ENCODE measurements around the gene RBPJL. TPM values are rescaled to one million over a fixed set of nuclear protein-coding genes. Genes with fewer than 3 reads are reported as not detected.
"Not testable (repeated sequence)": the region's sequence is repeated elsewhere in the genome, so short reads cannot be mapped to it uniquely, and the experiment has no call there.

The RBPJL gene
- total RNA-seq, 4 donors from 2014 or later = not detected

DNA sequence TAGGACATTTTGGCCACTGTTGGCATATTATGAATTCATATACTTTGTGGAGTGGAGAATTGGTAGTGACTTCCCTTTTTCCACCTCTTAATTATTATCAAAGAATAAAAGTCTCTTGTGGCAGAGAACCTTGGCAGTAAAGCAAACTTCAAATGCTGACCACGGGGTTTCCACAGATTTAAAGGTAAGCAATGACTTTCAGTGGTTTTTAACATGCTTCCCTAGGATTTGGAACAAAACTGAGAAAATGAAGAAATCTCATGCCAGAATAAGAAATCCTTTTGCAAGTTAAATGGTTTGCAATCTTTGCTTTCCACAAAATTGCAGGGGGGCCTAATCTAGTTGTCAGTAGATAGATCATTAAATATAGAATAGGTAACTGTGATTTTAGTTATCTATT lies 43.6 kb downstream of the RBPJL start:
- H3K4me1 ChIP-seq = peaks cover 6 to 38% (median 21%) of the 10 kb centered on the region in 4 donors
- no peaks in the 10 kb centered on the region for H3K27me3 ChIP-seq
- in situ Hi-C loops (cut with MboI; ENCODE audit: low pct_ligation_motif_present in 1 of 4, low pct_unique_long_range_greater_than_20kb in 1 of 4, low sequenced_read_pairs in 3 of 4) (no loop called here), intact Hi-C loops (cut with DNase I; ENCODE audit: low total_unique reads) (no loop called here)
- no peaks in the 10 kb centered on the region for H3K9me3 ChIP-seq
- no peak for DNase-seq
- WGBS, 2 donors (ENCODE audit: low coverage in 1 of 2) = 40 to 50% methylated on average over 1 of the region's 1 CpG
- H3K27ac ChIP-seq = no peak overlapping the region
- H3K4me3 ChIP-seq = no peak overlapping the region
- no peaks in the 10 kb centered on the region for H3K36me3 ChIP-seq
- no peak for TF ChIP-seq POLR2A (IDR thresholded peaks at IDR 0.05)
- TF ChIP-seq EP300 (IDR thresholded peaks at IDR 0.05; ENCODE audit: low read depth) = no peak
- no peak for TF ChIP-seq CTCF (IDR thresholded peaks at IDR 0.05)
- no peak for TF ChIP-seq POLR2AphosphoS5 (IDR thresholded peaks at IDR 0.05)

GRCh38 chr20:45350795-45351194 lies 44.2 kb downstream of the RBPJL start:
- H3K27me3 ChIP-seq; H3K9me3 ChIP-seq; H3K36me3 ChIP-seq; H3K4me3 ChIP-seq; DNase-seq; H3K27ac ChIP-seq; in situ Hi-C loops (cut with MboI; ENCODE audit: low pct_ligation_motif_present in 1 of 4, low pct_unique_long_range_greater_than_20kb in 1 of 4, low sequenced_read_pairs in 3 of 4); intact Hi-C loops (cut with DNase I; ENCODE audit: low total_unique reads): not testable (repeated sequence)
- 91 to 96% methylated on average over 9 to 10 of the region's 10 CpGs for WGBS, 2 donors (ENCODE audit: low coverage in 1 of 2)
- peaks cover 8 to 38% (median 16%) of the 10 kb centered on the region in 4 donors for H3K4me1 ChIP-seq

- H3K36me3 ChIP-seq = no peaks in the 10 kb centered on the region
- no peak overlapping the region for H3K27ac ChIP-seq
- H3K27me3 ChIP-seq = no peaks in the 10 kb centered on the region
- no peak overlapping the region for H3K4me3 ChIP-seq
- in situ Hi-C loops (cut with MboI; ENCODE audit: low pct_ligation_motif_present in 1 of 4, low pct_unique_long_range_greater_than_20kb in 1 of 4, low sequenced_read_pairs in 3 of 4) = no loop called here
- no peaks in the 10 kb centered on the region for H3K9me3 ChIP-seq
- no peak for DNase-seq
- intact Hi-C loops (cut with DNase I; ENCODE audit: low total_unique reads) = no loop called here
- H3K4me1 ChIP-seq = peaks cover 7 to 34% (median 11%) of the 10 kb centered on the region in 4 donors
- TF ChIP-seq EP300 (IDR thresholded peaks at IDR 0.05; ENCODE audit: low read depth) = no peak
- TF ChIP-seq CTCF (IDR thresholded peaks at IDR 0.05) = no peak
- no peak for TF ChIP-seq POLR2A (IDR thresholded peaks at IDR 0.05)
- 83 to 84% methylated on average over 3 of the region's 3 CpGs for WGBS, 2 donors (ENCODE audit: low coverage in 1 of 2)
Measured at GRCh38 chr20:45352729-45353128, 46.1 kb downstream of the RBPJL start.

- in situ Hi-C loops (cut with MboI; ENCODE audit: low pct_ligation_motif_present in 1 of 4, low pct_unique_long_range_greater_than_20kb in 1 of 4, low sequenced_read_pairs in 3 of 4) = no loop called here
- Histone ChIP-seq H3K4me1 (peaks cover 14 to 40% (median 20%) of the 10 kb centered on the region in 4 donors), H3K9me3 (no peaks in the 10 kb centered on the region), H3K27me3 (no peaks in the 10 kb centered on the region), H3K27ac (peak overlapping the region; percentile 68 to 94 (median 80)), H3K36me3 (no peaks in the 10 kb centered on the region), H3K4me3 (no peak overlapping the region)
- TF ChIP-seq POLR2AphosphoS5 (IDR thresholded peaks at IDR 0.05) (no peak), CTCF (IDR thresholded peaks at IDR 0.05) (no peak)
- DNase-seq = no peak
- intact Hi-C loops (cut with DNase I; ENCODE audit: low total_unique reads) = no loop called here
- WGBS, 2 donors (ENCODE audit: low coverage in 1 of 2) = 94 to 100% methylated on average over 1 of the region's 1 CpG
Measured at GRCh38 chr20:45353746-45354145, 47.1 kb downstream of the RBPJL start.

DNA sequence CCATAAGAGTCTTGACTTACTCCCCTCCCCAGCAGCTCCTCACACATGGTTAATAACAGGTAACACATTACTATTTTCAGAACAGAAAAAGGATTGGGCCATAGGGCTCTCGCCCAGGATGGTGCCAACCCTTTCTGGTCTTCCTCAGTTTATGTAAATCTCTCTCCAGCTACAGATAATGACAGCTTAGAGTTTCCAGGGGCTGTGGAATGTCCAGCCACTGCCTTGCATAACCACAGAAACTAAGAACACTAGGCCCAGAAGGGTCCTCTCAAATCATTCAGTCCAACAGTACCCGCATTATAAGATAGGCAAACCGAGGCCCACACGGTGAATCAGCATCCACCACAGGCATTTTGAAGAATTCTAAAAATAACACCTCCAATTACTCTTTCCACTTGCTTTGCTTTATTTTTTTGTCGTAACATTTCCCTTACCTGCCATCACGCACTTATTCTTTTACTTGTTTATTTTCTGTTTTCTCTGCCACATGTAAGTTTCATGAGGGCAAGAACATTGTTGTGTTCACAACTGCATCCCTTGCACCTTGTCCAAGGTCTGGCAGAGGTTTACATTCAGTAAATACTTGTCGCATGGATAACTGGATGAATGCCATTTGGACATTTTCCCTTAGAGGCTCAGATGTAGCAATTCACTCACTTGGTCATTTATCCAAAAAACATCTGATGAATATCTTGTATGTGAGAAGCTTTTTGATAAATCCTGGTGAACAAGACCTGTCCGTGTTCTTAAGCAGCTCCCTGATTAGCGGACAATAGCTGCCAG lies 48.0 kb downstream of the RBPJL start:
- intact Hi-C loops (cut with DNase I; ENCODE audit: low total_unique reads) = no loop called here
- DNase-seq = no peak
- H3K27me3 ChIP-seq = no peaks in the 10 kb centered on the region
- WGBS, 2 donors (ENCODE audit: low coverage in 1 of 2) = 63 to 76% methylated on average over 7 to 9 of the region's 9 CpGs
- H3K4me1 ChIP-seq = peaks cover 20 to 45% (median 27%) of the 10 kb centered on the region in 4 donors
- H3K9me3 ChIP-seq = no peaks in the 10 kb centered on the region
- H3K36me3 ChIP-seq = no peaks in the 10 kb centered on the region
- no peak for TF ChIP-seq POLR2A (IDR thresholded peaks at IDR 0.05)
- no peak for TF ChIP-seq EP300 (IDR thresholded peaks at IDR 0.05; ENCODE audit: low read depth)
- no peak for TF ChIP-seq POLR2AphosphoS5 (IDR thresholded peaks at IDR 0.05)
- TF ChIP-seq CTCF (IDR thresholded peaks at IDR 0.05) = no peak
- in situ Hi-C loops (cut with MboI; ENCODE audit: low pct_ligation_motif_present in 1 of 4, low pct_unique_long_range_greater_than_20kb in 1 of 4, low sequenced_read_pairs in 3 of 4) = no loop called here
- H3K27ac ChIP-seq = peak overlapping the region; percentile 68 to 94 (median 80)
- H3K4me3 ChIP-seq = no peak overlapping the region
